ENCODE results near the gene PROCA1.

- no peak for TF ChIP-seq EP300 (IDR thresholded peaks at IDR 0.05)
- TF ChIP-seq POLR2A (IDR thresholded peaks at IDR 0.05), result no peak
- peak in 1 of 4 experiments; percentile 6 for TF ChIP-seq CTCF (IDR thresholded peaks at IDR 0.05)
- TF ChIP-seq POLR2AphosphoS5 (IDR thresholded peaks at IDR 0.05), result no peak
Measured at GRCh38 chr17:28720247-28720996, 8.7 kb upstream of the PROCA1 start.
